Measurements from ENCODE around the gene DCAF6.

- no peak for TF ChIP-seq CTCF (conservative IDR thresholded peaks at IDR 0.05; ENCODE audit: low read length)
- no peak for TF ChIP-seq EZH2phosphoT487 (IDR thresholded peaks at IDR 0.05; ENCODE audit: borderline replicate concordance, low read depth, low read length)
Observed at GRCh38 chr1:168042362-168042761, 105.9 kb downstream of the DCAF6 start.
